Measurements from ENCODE around the gene RFFL.

Gene RFFL

DNA sequence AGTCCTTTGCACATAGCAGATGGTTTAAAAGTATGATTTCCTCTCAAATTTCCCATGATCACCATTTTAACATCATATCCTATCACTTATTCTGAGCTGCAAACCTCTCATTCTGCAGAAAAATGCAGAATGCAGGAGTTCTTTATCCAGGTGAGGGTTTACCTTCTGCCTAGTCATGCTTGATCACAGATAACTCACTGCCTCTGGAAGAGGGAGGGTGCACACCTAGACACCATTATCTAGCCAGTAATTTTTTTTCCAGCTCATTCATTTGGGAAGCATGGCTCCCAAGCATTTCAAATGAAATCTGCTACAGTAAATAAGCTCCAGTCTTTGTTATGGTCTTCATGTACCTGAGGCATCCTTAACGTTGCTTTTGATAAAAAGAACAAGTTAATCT is 38.0 kb downstream of the RFFL start:
- DNase-seq (ENCODE audit: low read depth in 1 of 2, low spot score in 1 of 2), result no peak
- TF ChIP-seq JUND (IDR thresholded peaks at IDR 0.05; ENCODE audit: low read depth), result no peak
- in situ Hi-C loops (cut with HindIII; ENCODE audit: low pct_unique_long_range_greater_than_20kb, low sequenced_read_pairs), result no loop called here

DNA sequence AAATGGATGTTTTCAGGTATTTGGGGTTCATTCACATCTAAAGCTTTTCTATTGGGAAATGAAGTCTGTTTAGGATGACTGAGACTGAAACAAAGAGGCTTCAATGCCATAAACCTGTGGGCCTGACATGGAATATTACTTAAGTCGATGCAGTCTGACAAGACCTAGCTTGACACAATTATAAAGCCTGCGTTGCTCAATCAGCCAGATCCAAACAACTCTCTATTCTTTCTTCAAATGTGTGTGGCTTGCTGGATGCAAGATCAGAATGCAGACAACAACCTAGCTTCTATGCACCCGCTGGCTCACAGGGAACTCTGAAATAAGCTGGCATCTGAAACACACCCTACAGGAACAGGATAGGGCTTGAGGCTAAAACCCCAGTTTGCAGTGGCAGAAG is 40.0 kb downstream of the RFFL start:
- TF ChIP-seq JUND (IDR thresholded peaks at IDR 0.05; ENCODE audit: low read depth), result no peak
- no peak for DNase-seq (ENCODE audit: low read depth in 1 of 2, low spot score in 1 of 2)
- in situ Hi-C loops (cut with HindIII; ENCODE audit: low pct_unique_long_range_greater_than_20kb, low sequenced_read_pairs), result no loop called here

DNA sequence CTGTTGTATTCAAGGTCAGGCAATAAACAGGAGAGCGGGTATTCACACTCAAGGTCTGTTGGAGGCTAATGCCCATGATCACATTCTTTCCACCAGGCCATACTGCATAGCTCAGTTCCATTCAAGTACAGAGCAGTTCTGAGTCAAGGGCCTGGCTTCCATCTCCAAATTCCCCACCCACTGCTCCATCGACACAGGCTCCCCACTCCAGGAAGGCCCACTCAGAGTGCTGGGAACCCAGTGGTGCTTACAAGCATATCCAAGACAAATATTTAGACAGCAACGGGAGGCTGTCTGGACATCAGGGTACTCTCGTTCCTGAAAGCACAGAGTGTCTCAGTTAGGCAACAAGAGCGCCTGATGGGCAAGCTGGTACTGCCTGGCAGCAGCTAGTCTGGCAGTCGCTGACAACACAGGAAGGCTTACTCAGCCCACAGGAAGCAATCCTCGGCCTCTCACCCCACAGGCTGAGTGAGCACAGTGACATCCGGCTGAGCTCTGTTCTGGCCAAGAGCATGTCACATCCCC is 40.9 kb downstream of the RFFL start:
- in situ Hi-C loops (cut with HindIII; ENCODE audit: low pct_unique_long_range_greater_than_20kb, low sequenced_read_pairs), result no loop called here
- DNase-seq (ENCODE audit: low read depth in 1 of 2, low spot score in 1 of 2), result no peak
- TF ChIP-seq JUND (IDR thresholded peaks at IDR 0.05; ENCODE audit: low read depth), result no peak

DNA sequence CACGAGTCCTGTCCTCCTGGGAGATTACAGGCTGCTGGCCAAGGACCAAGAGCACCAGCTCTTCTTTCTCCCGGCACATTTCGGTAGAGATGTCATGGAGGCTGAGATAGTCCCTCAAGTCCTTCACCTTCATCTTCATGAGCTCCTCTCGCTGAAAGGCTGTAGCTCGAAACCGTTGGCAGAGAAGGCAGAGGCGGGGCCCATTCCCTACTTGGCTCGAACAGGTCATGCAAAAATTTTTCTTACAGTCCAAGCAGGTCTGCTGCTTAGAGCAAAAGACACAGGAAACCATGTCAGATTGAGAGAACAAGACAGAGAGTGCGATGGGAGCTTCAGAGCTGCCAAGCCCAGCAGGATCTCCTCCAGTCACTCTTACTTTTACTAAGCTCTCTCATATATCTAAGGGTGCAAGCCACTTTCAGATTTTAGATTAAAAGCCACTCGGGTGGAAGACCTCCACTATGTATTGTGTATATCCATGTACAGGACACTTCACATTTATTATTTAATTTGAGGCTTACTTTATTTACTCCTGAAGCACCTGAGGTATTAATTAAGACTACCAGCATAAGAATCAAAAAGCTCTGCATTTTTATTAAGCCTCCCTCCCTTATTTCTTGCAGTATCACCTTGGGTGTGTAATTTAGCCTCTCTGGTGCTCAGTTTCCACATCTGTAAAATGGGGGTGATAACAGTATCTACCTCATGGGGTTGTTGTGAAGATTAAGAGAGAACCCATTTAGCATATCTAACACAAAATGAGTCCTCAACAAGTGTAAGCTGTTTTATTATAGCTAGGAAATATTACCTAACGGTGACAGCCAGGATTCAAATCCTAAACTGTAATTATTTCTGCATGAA is 41.8 kb downstream of the RFFL start:
- in situ Hi-C loops (cut with HindIII; ENCODE audit: low pct_unique_long_range_greater_than_20kb, low sequenced_read_pairs), result no loop called here
- TF ChIP-seq JUND (IDR thresholded peaks at IDR 0.05; ENCODE audit: low read depth), result no peak
- no peak for DNase-seq (ENCODE audit: low read depth in 1 of 2, low spot score in 1 of 2)

DNA sequence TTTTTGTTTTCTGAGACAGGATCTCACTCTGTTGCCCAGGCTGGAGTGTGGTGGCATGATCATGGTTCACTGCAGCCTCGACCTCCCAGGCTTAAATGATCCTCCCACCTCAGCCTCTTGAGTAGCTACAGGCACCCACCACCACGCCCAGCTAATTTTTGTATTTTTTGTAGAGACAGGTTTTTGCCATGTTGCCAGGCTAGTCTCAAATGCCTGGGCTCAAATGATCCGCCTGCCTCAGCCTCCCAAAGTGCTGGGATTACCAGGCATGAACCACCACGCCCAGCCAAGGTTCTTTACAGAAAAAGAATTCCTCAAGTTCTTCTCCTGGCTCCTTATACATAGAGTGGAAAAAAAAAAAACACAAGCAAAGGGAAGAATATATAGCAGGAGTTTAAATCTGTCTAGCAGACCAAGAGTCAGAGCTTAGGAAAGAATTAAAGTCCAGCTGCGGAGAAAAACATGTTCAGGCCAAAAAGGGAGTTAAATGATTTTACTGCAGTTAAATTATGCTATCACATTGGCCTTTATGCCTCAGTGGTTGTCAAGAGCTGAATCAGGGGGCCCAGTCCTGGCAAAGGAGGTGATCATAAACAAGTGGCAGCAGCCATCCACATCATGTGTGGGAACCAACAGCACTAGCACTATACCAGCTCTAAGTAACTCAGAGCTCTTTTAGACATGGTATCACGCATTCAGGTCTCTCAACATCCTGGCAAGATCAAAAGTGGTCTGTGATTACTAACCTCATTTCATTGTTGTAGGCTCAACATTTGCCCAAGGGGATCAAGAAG is 43.9 kb downstream of the RFFL start:
- no peak for DNase-seq (ENCODE audit: low read depth in 1 of 2, low spot score in 1 of 2)
- in situ Hi-C loops (cut with HindIII; ENCODE audit: low pct_unique_long_range_greater_than_20kb, low sequenced_read_pairs), result no loop called here
- no peak for TF ChIP-seq JUND (IDR thresholded peaks at IDR 0.05; ENCODE audit: low read depth)

DNA sequence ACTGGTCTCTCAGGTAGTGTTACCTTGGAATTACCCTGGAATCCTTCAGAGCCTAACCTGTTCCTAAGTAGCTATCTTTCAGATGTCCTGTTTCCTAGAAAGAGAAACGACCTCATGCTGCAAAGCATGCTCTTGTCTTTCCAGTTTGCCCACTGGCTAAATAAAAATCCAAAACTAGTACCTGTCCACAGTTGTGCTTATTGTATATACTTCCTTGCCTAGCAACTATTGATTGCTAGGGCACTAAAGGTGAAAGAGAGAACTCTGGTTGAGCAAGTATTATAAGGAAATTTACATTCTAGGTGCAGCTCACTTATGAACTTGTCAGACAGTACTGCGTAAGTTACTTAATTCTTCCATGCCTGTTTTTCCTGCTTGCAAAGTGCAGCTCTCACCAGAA is 44.7 kb downstream of the RFFL start:
- in situ Hi-C loops (cut with HindIII; ENCODE audit: low pct_unique_long_range_greater_than_20kb, low sequenced_read_pairs), result no loop called here
- DNase-seq (ENCODE audit: low read depth in 1 of 2, low spot score in 1 of 2), result peak in 1 of 2 experiments; percentile 31
- no peak for TF ChIP-seq JUND (IDR thresholded peaks at IDR 0.05; ENCODE audit: low read depth)

DNA sequence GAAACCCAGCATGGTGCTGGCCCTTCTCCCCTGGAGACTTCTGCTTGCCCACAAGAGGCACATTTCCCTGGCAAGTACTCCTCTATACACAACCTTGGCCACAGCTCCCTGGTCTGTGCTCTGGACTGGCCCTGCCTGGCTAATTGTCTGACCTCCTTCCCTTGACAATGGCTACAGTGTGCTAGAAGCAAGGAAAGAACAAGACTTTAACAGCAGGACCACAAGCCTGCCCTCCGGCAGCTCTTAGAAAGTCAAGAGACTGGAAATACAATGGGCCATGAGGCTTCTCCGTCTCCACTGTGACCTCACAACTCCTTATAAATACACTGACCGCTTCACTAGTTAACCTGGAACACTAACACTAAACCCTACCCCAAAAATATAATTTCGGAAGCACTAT is 46.5 kb downstream of the RFFL start:
- in situ Hi-C loops (cut with HindIII; ENCODE audit: low pct_unique_long_range_greater_than_20kb, low sequenced_read_pairs), result no loop called here
- TF ChIP-seq JUND (IDR thresholded peaks at IDR 0.05; ENCODE audit: low read depth), result no peak
- DNase-seq (ENCODE audit: low read depth in 1 of 2, low spot score in 1 of 2), result no peak

DNA sequence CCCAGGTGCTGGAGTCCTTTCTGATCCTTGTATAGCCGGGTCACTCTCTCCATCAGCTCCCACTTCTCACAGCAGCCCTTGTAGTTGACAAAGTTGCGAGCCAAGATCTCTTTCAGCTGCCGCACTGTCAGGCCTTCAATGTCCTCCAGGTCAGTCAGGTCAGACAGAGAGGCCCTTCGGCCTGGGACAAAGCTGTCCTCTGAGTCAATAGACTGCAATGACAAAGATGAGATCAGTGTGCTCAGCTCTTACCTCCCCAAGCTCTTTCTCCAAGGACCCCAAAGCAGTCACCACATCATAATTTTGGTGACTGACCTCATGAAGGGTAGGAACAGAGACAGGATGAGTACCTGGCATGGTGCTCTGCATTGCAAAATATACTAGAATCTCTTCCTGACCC is 47.1 kb downstream of the RFFL start:
- TF ChIP-seq JUND (IDR thresholded peaks at IDR 0.05; ENCODE audit: low read depth), result no peak
- no peak for DNase-seq (ENCODE audit: low read depth in 1 of 2, low spot score in 1 of 2)
- in situ Hi-C loops (cut with HindIII; ENCODE audit: low pct_unique_long_range_greater_than_20kb, low sequenced_read_pairs), result no loop called here

DNA sequence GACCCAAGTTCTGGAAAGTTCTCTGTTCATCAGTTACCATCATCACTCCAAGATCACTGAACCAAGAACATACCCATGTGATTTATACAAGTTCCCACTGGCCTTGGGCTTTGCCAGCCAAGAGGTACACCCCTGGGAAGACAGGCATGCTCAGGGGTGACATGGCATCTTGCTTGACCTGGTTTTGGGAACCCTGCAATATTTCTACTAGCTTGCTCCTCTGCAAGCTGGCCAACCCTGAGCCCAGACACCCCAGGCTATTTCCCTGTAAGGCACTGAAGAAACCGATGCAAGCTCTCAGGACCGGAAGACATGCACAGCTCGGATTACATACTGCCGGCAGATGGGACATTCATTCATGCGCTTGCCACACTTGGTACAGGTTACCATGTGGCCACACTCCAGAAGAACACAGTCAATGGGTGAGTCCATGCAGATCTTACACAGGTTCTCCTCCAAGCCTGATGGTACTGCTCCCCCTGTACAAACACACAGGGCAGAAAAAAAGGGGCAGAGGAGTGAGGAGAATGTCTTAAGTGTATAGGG is 51.8 kb downstream of the RFFL start:
- no peak for TF ChIP-seq JUND (IDR thresholded peaks at IDR 0.05; ENCODE audit: low read depth)
- DNase-seq (ENCODE audit: low read depth in 1 of 2, low spot score in 1 of 2), result no peak
- in situ Hi-C loops (cut with HindIII; ENCODE audit: low pct_unique_long_range_greater_than_20kb, low sequenced_read_pairs), result no loop called here

DNA sequence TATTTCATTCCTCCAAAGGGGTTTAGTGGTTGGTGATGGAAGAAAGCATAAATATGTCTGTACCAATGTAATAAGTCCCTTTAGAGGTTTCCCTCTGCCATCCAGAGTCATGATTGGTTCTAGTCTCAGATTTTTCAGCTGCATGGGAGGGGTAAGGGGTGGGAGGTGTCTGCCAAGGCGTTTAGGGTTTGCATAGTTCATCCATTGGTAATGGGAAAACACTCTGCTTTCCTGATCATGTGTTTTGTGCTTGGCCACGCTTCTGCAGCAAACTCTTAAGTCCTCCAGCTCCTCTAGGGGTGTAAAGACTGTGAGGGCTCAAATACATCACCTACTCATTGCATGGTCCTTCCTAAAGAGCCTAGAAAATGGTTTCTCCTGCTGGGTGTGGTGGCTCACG is 53.4 kb downstream of the RFFL start:
- no peak for TF ChIP-seq JUND (IDR thresholded peaks at IDR 0.05; ENCODE audit: low read depth)
- in situ Hi-C loops (cut with HindIII; ENCODE audit: low pct_unique_long_range_greater_than_20kb, low sequenced_read_pairs), result no loop called here
- no peak for DNase-seq (ENCODE audit: low read depth in 1 of 2, low spot score in 1 of 2)

DNA sequence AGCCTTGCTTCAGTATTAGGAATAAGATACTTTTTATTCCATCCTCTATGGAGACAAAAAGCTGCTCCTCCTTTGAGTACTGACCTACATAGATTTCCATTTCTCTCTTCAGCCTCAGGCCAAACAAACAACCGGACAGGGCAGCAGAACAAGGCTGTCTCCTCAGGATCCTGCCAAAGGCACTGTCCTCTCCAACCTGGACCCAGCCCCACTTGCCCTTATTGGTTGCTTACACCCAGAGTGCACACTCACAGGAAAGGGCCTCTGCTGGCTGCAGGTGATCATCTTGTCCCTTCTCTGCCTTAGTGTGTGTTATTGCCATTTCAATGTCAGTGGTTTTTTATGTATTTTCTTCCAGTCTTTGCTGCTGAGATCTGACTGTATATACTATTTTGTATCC is 56.5 kb downstream of the RFFL start:
- TF ChIP-seq JUND (IDR thresholded peaks at IDR 0.05; ENCODE audit: low read depth), result no peak
- in situ Hi-C loops (cut with HindIII; ENCODE audit: low pct_unique_long_range_greater_than_20kb, low sequenced_read_pairs), result no loop called here
- DNase-seq (ENCODE audit: low read depth in 1 of 2, low spot score in 1 of 2), result peak; percentile 26 to 55

DNA sequence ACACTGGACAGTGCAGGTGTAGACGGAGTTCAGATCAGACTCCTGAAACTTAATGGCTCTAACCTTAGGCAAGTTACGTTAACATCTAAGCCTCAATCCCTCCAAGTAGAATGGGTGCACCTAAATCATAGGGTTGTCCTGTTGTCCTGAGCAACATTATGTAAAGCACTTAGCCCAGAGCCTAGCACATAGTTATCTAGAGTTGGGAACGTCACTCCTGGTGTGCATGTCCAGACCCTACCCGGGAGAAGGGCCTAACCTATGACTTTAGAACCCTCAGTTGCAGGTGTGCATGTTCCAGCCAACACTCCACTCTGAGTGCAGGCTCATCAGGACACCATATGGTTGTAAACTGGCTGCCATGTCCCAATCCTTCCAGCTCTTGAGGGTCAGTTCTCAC is 57.2 kb downstream of the RFFL start:
- in situ Hi-C loops (cut with HindIII; ENCODE audit: low pct_unique_long_range_greater_than_20kb, low sequenced_read_pairs), result no loop called here
- no peak for TF ChIP-seq JUND (IDR thresholded peaks at IDR 0.05; ENCODE audit: low read depth)
- no peak for DNase-seq (ENCODE audit: low read depth in 1 of 2, low spot score in 1 of 2)

DNA sequence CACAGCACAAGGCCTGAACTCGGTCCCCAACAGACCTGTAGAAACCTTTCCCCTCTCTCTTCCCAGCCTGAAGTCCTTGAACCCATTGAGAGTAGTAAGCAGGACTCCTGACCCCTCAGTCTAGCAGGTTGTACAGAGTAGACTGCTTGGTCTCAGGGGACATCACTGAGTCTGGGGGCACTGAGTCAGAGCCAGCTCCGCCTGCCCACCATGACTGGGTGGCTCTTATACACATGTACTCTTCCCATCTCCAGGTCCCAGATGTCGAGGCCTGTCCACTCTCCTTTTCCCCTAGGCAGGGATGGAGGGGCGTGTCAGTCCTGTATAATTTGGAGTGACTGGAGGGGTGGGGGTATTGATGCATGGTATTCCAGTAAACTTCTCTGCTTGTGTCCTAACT is 59.7 kb downstream of the RFFL start:
- TF ChIP-seq JUND (IDR thresholded peaks at IDR 0.05; ENCODE audit: low read depth), result no peak
- no peak for DNase-seq (ENCODE audit: low read depth in 1 of 2, low spot score in 1 of 2)
- in situ Hi-C loops (cut with HindIII; ENCODE audit: low pct_unique_long_range_greater_than_20kb, low sequenced_read_pairs), result no loop called here

Data from T47D (cell line).